BE2C (cell line): ENCODE results near the gene LAIR2.
"Not testable (repeated sequence)": the region's sequence is repeated elsewhere in the genome, so short reads cannot be mapped to it uniquely, and the experiment has no call there.

Source experiments
- DNase-seq: peaks from one replicate; pipeline ENCODE4 v3.0.0-alpha.2; 2020
- H3K27me3 ChIP-seq: fragments of 250-450 bp; sonication (Bioruptor Pico); 2 replicates; pipeline ENCODE4 v1.5.1; 2020; ENCODE audit warnings: mild to moderate bottlenecking
- H3K36me3 ChIP-seq: fragments of 250-450 bp; sonication (Bioruptor Pico); 2 replicates; pipeline ENCODE4 v1.5.1; 2020; ENCODE audit warnings: mild to moderate bottlenecking
- H3K4me1 ChIP-seq: fragments of 250-450 bp; sonication (Bioruptor Pico); 2 replicates; pipeline ENCODE4 v1.5.1; 2020
- H3K4me3 ChIP-seq: 2 replicates; pipeline ENCODE4 v1.5.1; 2011; ENCODE audit warnings: low read depth, low read length
- H3K9me3 ChIP-seq: fragments of 250-450 bp; sonication (Bioruptor Pico); 2 replicates; pipeline ENCODE4 v1.5.1; 2020
- TF ChIP-seq, protein P1 (sequence below): IDR thresholded peaks from 2 replicates; pipeline ENCODE4 v1.5.1; 2012; ENCODE audit warnings: mild to moderate bottlenecking, low read depth, low read length

LAIR2 gene

DNA sequence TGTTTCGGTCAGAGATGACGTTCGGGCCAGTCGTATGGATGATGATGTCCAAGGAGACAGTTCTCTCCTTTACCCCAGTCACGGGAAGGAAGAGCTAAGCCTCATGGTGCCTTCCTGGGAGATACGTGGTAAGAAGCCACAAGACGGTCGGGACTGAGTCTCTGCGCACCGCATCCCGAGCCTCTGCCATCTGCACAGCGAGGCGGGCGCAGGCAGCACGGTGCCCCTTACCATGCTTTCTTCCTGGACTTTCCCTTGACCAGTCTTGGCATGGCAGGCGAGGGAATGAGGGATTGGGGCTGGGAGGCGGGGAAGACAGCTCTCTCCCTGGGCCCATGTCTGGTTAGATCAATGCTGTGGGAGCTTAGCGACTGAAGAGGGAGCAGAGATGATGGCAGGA is 10.1 kb upstream of the LAIR2 start:
- TF ChIP-seq, protein P1, sequence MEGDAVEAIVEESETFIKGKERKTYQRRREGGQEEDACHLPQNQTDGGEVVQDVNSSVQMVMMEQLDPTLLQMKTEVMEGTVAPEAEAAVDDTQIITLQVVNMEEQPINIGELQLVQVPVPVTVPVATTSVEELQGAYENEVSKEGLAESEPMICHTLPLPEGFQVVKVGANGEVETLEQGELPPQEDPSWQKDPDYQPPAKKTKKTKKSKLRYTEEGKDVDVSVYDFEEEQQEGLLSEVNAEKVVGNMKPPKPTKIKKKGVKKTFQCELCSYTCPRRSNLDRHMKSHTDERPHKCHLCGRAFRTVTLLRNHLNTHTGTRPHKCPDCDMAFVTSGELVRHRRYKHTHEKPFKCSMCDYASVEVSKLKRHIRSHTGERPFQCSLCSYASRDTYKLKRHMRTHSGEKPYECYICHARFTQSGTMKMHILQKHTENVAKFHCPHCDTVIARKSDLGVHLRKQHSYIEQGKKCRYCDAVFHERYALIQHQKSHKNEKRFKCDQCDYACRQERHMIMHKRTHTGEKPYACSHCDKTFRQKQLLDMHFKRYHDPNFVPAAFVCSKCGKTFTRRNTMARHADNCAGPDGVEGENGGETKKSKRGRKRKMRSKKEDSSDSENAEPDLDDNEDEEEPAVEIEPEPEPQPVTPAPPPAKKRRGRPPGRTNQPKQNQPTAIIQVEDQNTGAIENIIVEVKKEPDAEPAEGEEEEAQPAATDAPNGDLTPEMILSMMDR: no peak
- H3K9me3 ChIP-seq: no peaks in the 10 kb centered on the region
- no peaks in the 10 kb centered on the region for H3K4me1 ChIP-seq
- peaks cover 50% of the 10 kb centered on the region for H3K27me3 ChIP-seq
- H3K36me3 ChIP-seq: no peaks in the 10 kb centered on the region
- DNase-seq: no peak
- no peak overlapping the region for H3K4me3 ChIP-seq

DNA sequence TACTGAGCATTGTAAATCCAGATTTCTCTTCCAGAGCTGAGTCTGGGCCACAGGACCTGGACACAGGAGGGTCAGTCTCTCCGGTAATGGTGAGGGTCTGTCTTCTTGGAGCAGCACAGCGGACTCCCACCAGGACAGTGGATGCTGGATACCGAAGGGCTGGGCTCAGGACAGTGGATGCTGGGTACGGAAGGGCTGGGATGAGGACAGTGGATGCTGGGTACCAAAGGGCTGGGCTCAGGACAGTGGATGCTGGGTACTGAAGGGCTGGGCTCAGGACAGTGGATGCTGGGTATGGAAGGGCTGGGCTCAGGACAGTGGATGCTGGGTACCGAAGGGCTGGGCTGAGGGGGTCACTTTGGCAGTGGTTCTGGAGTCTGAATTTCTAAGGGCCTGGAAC is 9.6 kb upstream of the LAIR2 start:
- not testable (repeated sequence) for H3K9me3 ChIP-seq, DNase-seq, H3K4me3 ChIP-seq, H3K4me1 ChIP-seq, H3K36me3 ChIP-seq
- H3K27me3 ChIP-seq: peaks cover 50% of the 10 kb centered on the region

DNA sequence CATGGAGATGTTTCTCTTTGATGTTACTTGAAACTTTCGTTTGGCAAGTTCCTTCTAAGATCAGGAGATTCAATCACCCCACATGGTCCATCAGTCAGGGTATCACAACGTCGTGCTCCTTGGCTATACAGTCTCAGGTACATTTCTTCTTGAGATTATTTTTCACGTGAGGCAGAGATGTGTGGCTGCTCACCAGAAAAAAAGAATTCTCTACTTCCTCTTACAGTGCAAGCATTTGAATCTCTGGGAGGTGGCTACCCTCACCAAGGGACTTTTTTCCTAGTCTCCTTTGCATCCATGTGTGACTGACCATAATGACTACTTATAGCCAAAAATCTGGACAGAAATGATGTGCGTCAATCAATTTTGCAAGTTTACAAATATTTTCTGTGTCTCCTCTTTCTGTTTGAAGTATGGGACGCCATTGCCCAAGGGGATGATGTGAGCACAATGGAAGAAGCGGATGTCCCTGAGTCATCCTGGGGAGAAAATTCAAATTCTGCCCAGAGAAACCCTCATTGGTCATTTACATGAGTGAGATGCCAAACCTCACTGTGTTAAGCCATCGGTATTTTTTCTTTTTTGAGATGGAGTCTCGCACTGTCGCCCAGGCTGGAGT is 8.6 kb upstream of the LAIR2 start:
- Histone ChIP-seq H3K36me3 (no peaks in the 10 kb centered on the region), H3K4me1 (no peaks in the 10 kb centered on the region), H3K4me3 (no peak overlapping the region), H3K27me3 (peaks cover 49% of the 10 kb centered on the region), H3K9me3 (no peaks in the 10 kb centered on the region)
- TF ChIP-seq, protein P1: no peak
- no peak for DNase-seq

DNA sequence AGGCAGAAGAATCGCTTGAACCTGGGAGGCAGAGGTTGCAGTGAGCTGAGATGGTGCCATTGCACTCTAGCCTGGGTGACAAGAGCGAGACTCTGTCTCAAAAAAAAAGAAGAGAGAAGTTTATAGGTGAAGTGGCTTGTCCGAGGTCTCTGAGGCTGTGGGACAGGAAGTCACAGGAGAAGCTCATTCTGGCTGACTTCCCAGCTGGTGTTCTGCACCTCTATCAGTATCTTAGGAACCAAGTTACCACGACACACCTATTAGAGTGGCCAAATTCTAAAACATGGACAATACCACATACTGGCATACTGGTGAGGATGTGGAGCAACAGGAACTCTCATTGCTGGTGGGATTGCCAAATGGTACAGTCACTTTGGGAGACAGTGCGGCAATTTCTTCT is 7.3 kb upstream of the LAIR2 start:
- peaks cover 40% of the 10 kb centered on the region for H3K27me3 ChIP-seq
- H3K9me3 ChIP-seq, H3K4me3 ChIP-seq, DNase-seq, H3K4me1 ChIP-seq, H3K36me3 ChIP-seq: not testable (repeated sequence)

DNA sequence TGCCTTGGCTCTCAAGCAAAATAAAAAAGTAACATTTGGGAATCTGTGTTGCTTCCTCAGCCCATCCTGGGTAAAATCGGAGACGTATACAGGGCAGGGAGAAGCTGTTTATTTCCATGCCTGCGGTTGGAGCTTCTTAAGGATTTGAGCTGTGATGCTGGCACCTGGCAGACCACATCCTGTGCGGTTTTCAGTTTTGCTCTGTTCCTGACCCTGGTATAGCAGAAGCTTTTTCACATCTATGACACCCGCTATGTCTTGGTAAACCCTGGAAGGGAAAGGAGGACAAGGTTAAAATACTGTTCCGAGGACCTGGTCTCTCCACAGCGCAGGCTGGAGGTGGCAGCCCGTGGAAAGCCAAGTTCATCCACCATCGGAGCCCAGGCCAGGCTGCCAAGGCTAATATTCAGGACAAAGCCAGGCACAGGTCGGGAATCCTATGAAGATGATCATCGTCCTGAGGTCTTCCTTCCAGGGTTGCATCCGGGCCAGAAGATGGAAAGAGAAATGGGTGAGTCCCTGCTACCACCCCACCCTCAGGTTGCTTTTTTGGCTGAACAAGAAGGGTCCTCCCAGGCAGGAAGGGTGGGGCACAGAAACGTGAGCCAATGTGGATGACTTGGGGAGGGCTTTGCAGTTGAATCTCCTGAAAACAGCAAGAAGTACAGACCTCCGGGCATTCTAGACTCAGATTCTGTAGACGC is 4.7 kb upstream of the LAIR2 start:
- not testable (repeated sequence) for H3K4me1 ChIP-seq, H3K9me3 ChIP-seq, DNase-seq, H3K36me3 ChIP-seq, H3K4me3 ChIP-seq
- peaks cover 35% of the 10 kb centered on the region for H3K27me3 ChIP-seq

DNA sequence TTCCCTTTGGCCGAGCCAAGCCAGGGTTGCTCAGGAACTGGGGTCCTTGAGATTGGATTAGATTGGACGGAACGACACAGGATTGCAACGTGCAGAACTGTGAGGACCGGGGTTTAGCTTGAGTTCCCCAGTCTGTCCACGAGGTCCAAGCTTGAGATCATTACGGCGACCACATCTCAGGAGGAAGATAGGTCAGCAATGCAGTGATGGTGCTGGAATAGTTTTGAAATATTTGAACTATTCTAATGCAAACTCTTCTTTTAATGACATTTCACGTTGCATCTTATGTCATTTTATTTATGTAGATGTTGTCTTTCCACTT is 4.2 kb upstream of the LAIR2 start:
- not testable (repeated sequence) for H3K4me3 ChIP-seq, H3K4me1 ChIP-seq, H3K36me3 ChIP-seq, DNase-seq, H3K9me3 ChIP-seq
- H3K27me3 ChIP-seq: peaks cover 37% of the 10 kb centered on the region

DNA sequence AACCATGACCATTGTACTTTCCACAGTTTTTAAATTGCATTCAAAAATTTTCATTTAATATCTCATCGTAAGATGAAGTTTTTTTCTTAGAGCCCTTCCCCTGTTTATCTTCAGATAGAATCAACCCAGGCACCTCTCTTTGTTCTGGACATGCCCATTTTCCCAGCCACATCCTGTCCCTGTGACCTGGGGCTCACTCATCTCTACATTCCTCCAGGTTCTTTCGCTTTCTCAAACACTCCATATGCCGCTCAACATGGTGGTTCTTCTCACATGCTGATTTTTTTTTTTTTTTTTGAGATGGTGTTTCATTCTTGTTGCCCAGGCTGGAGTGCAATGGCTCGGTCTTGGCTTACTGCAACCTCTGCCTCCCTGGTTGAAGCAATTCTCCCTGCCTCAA is 2.9 kb downstream of the LAIR2 start:
- not testable (repeated sequence) for DNase-seq, H3K36me3 ChIP-seq, H3K4me3 ChIP-seq, H3K4me1 ChIP-seq, H3K9me3 ChIP-seq
- H3K27me3 ChIP-seq: peaks cover 14% of the 10 kb centered on the region

DNA sequence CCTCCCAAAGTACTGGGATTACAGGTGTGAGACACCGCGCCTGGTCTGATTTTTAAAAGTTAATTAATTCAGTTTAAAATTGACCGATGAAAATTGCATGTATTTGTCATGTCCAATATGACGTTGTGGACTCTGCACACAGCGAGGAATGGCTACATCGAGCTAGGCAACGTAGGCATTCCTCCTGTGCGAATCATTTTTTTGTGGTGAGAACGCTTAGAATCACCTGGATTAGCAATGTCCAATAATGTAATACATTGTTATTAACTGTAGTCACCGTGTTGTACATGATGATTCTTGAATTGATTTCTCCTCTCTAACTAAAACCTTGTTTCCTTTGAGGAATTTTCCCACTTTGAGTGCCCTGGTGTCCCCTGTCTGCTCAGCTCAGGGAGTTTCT is 3.4 kb downstream of the LAIR2 start:
- Histone ChIP-seq H3K27me3 (peaks cover 14% of the 10 kb centered on the region), H3K9me3 (no peaks in the 10 kb centered on the region), H3K4me3 (no peak overlapping the region), H3K4me1 (no peaks in the 10 kb centered on the region), H3K36me3 (no peaks in the 10 kb centered on the region)
- DNase-seq: no peak
- TF ChIP-seq, protein P1: no peak

DNA sequence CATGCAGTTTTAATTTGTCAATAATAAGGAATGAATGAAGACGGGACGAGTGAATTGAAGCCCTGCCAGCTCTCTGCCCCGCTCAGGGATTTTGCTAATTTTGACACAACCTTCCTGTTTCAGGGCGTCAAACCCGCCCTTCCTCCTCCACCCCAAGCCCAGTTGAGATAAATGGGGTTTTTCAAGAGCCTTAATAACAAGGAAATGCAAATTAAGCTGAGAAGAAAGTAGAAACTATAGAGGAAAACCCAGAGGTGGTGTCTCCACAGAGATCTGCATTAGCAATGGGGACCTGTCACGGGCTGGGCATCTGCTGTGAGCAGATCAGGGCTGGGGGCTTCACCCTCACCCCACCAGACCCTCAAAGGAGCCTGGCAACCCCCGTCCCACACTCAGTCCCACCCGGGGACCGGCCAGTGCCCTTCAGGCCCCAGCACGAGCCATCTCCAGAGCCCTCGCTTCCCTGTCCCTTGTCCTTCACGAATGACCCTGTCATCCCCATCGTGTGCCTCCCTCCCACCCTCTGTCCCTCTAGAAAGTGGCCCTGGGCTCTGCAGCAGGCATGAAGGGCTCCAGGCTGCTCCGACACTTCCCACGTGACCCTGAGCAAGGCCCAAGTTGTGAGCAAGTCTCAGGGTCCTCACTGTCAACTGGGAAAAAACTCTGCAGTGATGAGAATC is 4.5 kb downstream of the LAIR2 start:
- H3K36me3 ChIP-seq, DNase-seq, H3K9me3 ChIP-seq, H3K4me1 ChIP-seq, H3K4me3 ChIP-seq: not testable (repeated sequence)
- peaks cover 18% of the 10 kb centered on the region for H3K27me3 ChIP-seq
